Endothelial cell of umbilical vein (primary cell): Measurements from ENCODE around the gene TRIM52.
"Not testable (repeated sequence)": the region's sequence is repeated elsewhere in the genome, so short reads cannot be mapped to it uniquely, and the experiment has no call there.

Experiments
- CTCF ChIP-seq, 2 donors: IDR thresholded peaks; 1 replicate in 1 of 2; 2 replicates in 1 of 2; pipeline ENCODE4 v1.5.1; 2011; ENCODE audit warnings: low read length in 2 of 2, mild to moderate bottlenecking in 2 of 2, moderate library complexity in 2 of 2, control low read depth in 1 of 2, inconsistent platforms in 1 of 2, low read depth in 1 of 2; ENCODE audit not compliant: insufficient read depth in 1 of 2; ENCODE audit errors: extremely low read depth in 1 of 2
- EZH2 ChIP-seq: IDR thresholded peaks from 2 replicates; pipeline ENCODE4 v1.6.1; 2012; ENCODE audit warnings: borderline replicate concordance, low read depth, mild to moderate bottlenecking, moderate library complexity, low read length, inconsistent platforms; ENCODE audit not compliant: severe bottlenecking
- GATA2 ChIP-seq: IDR thresholded peaks from 2 replicates; pipeline ENCODE4 v1.7.0; 2011; ENCODE audit warnings: low read depth, mild to moderate bottlenecking, moderate library complexity, mixed read lengths, low read length; ENCODE audit not compliant: insufficient read length, insufficient read depth
- MAX ChIP-seq: IDR thresholded peaks from 2 replicates; pipeline ENCODE4 v1.6.1; 2011; ENCODE audit not compliant: insufficient read depth, insufficient read length
- POLR2A ChIP-seq: IDR thresholded peaks from 2 replicates; pipeline ENCODE4 v1.6.1; 2012; ENCODE audit warnings: low read depth, mild to moderate bottlenecking, control low read depth, low read length
- POLR2AphosphoS5 ChIP-seq: IDR thresholded peaks from 2 replicates; pipeline ENCODE4 v1.6.1; 2012; ENCODE audit warnings: low read depth, mild to moderate bottlenecking, control low read depth, low read length, moderate library complexity; ENCODE audit not compliant: insufficient read depth

- TF ChIP-seq CTCF (IDR thresholded peaks at IDR 0.05; ENCODE audit: extremely low read depth in 1 of 2, insufficient read depth in 1 of 2, low read depth in 1 of 2, low read length in 2 of 2); MAX; POLR2A; GATA2; EZH2; POLR2AphosphoS5: not testable (repeated sequence)
These were observed 50.8 kb downstream of the TRIM52 start for GRCh38 chr5:181210148-181210547.
